ENCODE measurements around the gene SHC4. TPM values are rescaled to one million over a fixed set of nuclear protein-coding genes. Genes with fewer than 3 reads are reported as not detected.
A peak's percentile ranks its signal among the peaks of the same experiment; 100 is the strongest.

SHC4 gene
- 1 to 10 TPM in 2 of 3 donors, under 1 TPM in 1; 0.16 to 4.0 (median 1.3) TPM for total RNA-seq

- no peaks in the 10 kb centered on the region for H3K9me3 ChIP-seq
- H3K4me3 ChIP-seq = peak within 1 kb of the TSS; percentile 44 to 78 (median 51)
- H3K27me3 ChIP-seq = no peaks in the 10 kb centered on the region
- no peaks in the 10 kb centered on the region for H3K4me1 ChIP-seq
- TF ChIP-seq POLR2AphosphoS5 (IDR thresholded peaks at IDR 0.05) (peak in 1 of 3 donors; percentile 22), CTCF (IDR thresholded peaks at IDR 0.05) (no peak)
- H3K36me3 ChIP-seq = no peaks in the 10 kb centered on the region
- peak in 1 of 2 donors; percentile 56 for DNase-seq (ENCODE audit: low spot score in 2 of 2)
- H3K27ac ChIP-seq = no peak within 1 kb of the TSS
- intact Hi-C loops (cut with DNase I; ENCODE audit: low total_unique reads) = no loop called here
These were observed at the start of gene SHC4 for GRCh38 chr15:48963524-48964113. Gene SHC4 (minus strand): TSS chr15:48963919. CDS start chr15:48963015, 904 bp downstream.

GRCh38 chr15:48999314-48999713 is 35.6 kb upstream of the SHC4 start:
- no peak for DNase-seq (ENCODE audit: low spot score in 2 of 2)
- no peak for TF ChIP-seq CTCF (IDR thresholded peaks at IDR 0.05)
- TF ChIP-seq POLR2A (IDR thresholded peaks at IDR 0.05) = no peak
- TF ChIP-seq POLR2AphosphoS5 (IDR thresholded peaks at IDR 0.05) = no peak
- no peaks in the 10 kb centered on the region for H3K9me3 ChIP-seq
- intact Hi-C loops (cut with DNase I; ENCODE audit: low total_unique reads) = no loop called here
- no peak overlapping the region for H3K4me3 ChIP-seq
- H3K4me1 ChIP-seq = no peaks in the 10 kb centered on the region
- H3K27me3 ChIP-seq = no peaks in the 10 kb centered on the region
- no peak overlapping the region for H3K27ac ChIP-seq
- H3K36me3 ChIP-seq = peaks cover 4% of the 10 kb centered on the region

- Histone ChIP-seq H3K4me3 (no peak overlapping the region), H3K27me3 (no peaks in the 10 kb centered on the region), H3K4me1 (no peaks in the 10 kb centered on the region), H3K36me3 (peaks cover 11% of the 10 kb centered on the region), H3K9me3 (no peaks in the 10 kb centered on the region), H3K27ac (no peak overlapping the region)
- DNase-seq (ENCODE audit: low spot score in 2 of 2) = no peak
- intact Hi-C loops (cut with DNase I; ENCODE audit: low total_unique reads) = no loop called here
- TF ChIP-seq POLR2AphosphoS5 (IDR thresholded peaks at IDR 0.05) (no peak), POLR2A (IDR thresholded peaks at IDR 0.05) (no peak), CTCF (IDR thresholded peaks at IDR 0.05) (no peak)
These were observed 32.6 kb upstream of the SHC4 start for GRCh38 chr15:48996276-48996675.

GRCh38 chr15:48993380-48993779 is 29.7 kb upstream of the SHC4 start:
- peaks cover 7% of the 10 kb centered on the region for H3K36me3 ChIP-seq
- no peaks in the 10 kb centered on the region for H3K4me1 ChIP-seq
- H3K27me3 ChIP-seq = no peaks in the 10 kb centered on the region
- H3K4me3 ChIP-seq = no peak overlapping the region
- TF ChIP-seq CTCF (IDR thresholded peaks at IDR 0.05) (no peak), POLR2AphosphoS5 (IDR thresholded peaks at IDR 0.05) (no peak), POLR2A (IDR thresholded peaks at IDR 0.05) (no peak)
- no peak for DNase-seq (ENCODE audit: low spot score in 2 of 2)
- intact Hi-C loops (cut with DNase I; ENCODE audit: low total_unique reads) = loop anchor here (5.0 kb wide), 1 partner anchor 1079 kb away; no protein-coding TSS in a partner anchor
- H3K27ac ChIP-seq = no peak overlapping the region
- H3K9me3 ChIP-seq = no peaks in the 10 kb centered on the region

GRCh38 chr15:48992545-48992944 is 28.8 kb upstream of the SHC4 start:
- H3K9me3 ChIP-seq = no peaks in the 10 kb centered on the region
- no peak for TF ChIP-seq POLR2AphosphoS5 (IDR thresholded peaks at IDR 0.05)
- no peak for TF ChIP-seq CTCF (IDR thresholded peaks at IDR 0.05)
- TF ChIP-seq POLR2A (IDR thresholded peaks at IDR 0.05) = no peak
- no peaks in the 10 kb centered on the region for H3K4me1 ChIP-seq
- H3K27ac ChIP-seq = no peak overlapping the region
- H3K36me3 ChIP-seq = peaks cover 7% of the 10 kb centered on the region
- no peak for DNase-seq (ENCODE audit: low spot score in 2 of 2)
- H3K4me3 ChIP-seq = no peak overlapping the region
- intact Hi-C loops (cut with DNase I; ENCODE audit: low total_unique reads) = loop anchor here (5.0 kb wide), 1 partner anchor 1080 kb away; no protein-coding TSS in a partner anchor
- H3K27me3 ChIP-seq = no peaks in the 10 kb centered on the region
